Right renal cortex interstitium (tissue), 3 donors: Measurements from ENCODE around the gene MACO1. TPM values are rescaled to one million over a fixed set of nuclear protein-coding genes. Genes with fewer than 3 reads are reported as not detected.

Experiments
- DNase-seq, 3 donors: peaks; one replicate each; pipeline ENCODE4 v3.0.0-alpha.2; 2013; ENCODE audit warnings: low read depth in 3 of 3, low spot score in 2 of 3
- polyA plus RNA-seq, 3 donors: library from polyadenylated mRNA; unstranded; fragments of 120-200 nt; gene quantifications; one replicate each; pipeline ENCODE4 v1.2.1, GENCODE V29; 2013; ENCODE audit not compliant: insufficient read length in 3 of 3

MACO1 gene
- polyA plus RNA-seq, 3 donors, result 27.5 to 31.0 (median 29.7) TPM

GRCh38 chr1:25538191-25538767, 107.6 kb downstream of the MACO1 start:
- no peak for DNase-seq

- no peak for DNase-seq
Observed at GRCh38 chr1:25540750-25541342, 110.1 kb downstream of the MACO1 start.

- DNase-seq, result no peak
Observed at GRCh38 chr1:25541425-25541824, 110.7 kb downstream of the MACO1 start.

- no peak for DNase-seq
Observed at GRCh38 chr1:25541889-25542658, 111.4 kb downstream of the MACO1 start.

- DNase-seq, result no peak
Observed at GRCh38 chr1:25543005-25543424, 112.3 kb downstream of the MACO1 start.

GRCh38 chr1:25543425-25544242, 112.9 kb downstream of the MACO1 start, which contains the start of gene LDLRAP1:
LDLRAP1 (plus strand) TSS chr1:25543606; CDS start chr1:25543699, 93 bp downstream.
- DNase-seq, result no peak

GRCh38 chr1:25544243-25544764, 113.6 kb downstream of the MACO1 start:
- no peak for DNase-seq

GRCh38 chr1:25544819-25545218, 114.1 kb downstream of the MACO1 start:
- no peak for DNase-seq

GRCh38 chr1:25545767-25546166, 115.1 kb downstream of the MACO1 start:
- no peak for DNase-seq

- DNase-seq, result no peak
Observed at GRCh38 chr1:25546193-25546592, 115.5 kb downstream of the MACO1 start.

GRCh38 chr1:25548601-25549000, 117.9 kb downstream of the MACO1 start:
- no peak for DNase-seq

GRCh38 chr1:25549273-25550154, 118.8 kb downstream of the MACO1 start:
- DNase-seq, result no peak

Other genes starting within 250 kb of the MACO1 start
- gene SYF2, start 198.4 kb upstream of the MACO1 start, polyA plus RNA-seq, result 100 to 1,000 TPM; 122 to 141 (median 128) TPM
- gene RSRP1, start 183.4 kb upstream of the MACO1 start, polyA plus RNA-seq, result 100 to 1,000 TPM; 146 to 153 (median 147) TPM
- gene RHD, start 158.4 kb upstream of the MACO1 start, polyA plus RNA-seq, result 1 to 10 TPM in 2 of 3 donors, under 1 TPM in 1; 0.56 to 1.6 (median 1.1) TPM
- 100 to 1,000 TPM; 137 to 142 (median 138) TPM for gene TMEM50A, start 92.6 kb upstream of the MACO1 start, polyA plus RNA-seq
- gene RHCE, start 10.1 kb upstream of the MACO1 start, polyA plus RNA-seq, result 1 to 10 TPM in 2 of 3 donors, under 1 TPM in 1; 0.61 to 1.4 (median 1.3) TPM
- gene LDLRAP1, start 112.7 kb downstream of the MACO1 start, polyA plus RNA-seq, result 10 to 100 TPM; 11.1 to 12.9 (median 12.2) TPM
- 10 to 100 TPM; 14.8 to 16.0 (median 15.2) TPM for gene MAN1C1, start 185.9 kb downstream of the MACO1 start, polyA plus RNA-seq